Measurements from ENCODE around the gene PRR20G.

Gene PRR20G

DNA sequence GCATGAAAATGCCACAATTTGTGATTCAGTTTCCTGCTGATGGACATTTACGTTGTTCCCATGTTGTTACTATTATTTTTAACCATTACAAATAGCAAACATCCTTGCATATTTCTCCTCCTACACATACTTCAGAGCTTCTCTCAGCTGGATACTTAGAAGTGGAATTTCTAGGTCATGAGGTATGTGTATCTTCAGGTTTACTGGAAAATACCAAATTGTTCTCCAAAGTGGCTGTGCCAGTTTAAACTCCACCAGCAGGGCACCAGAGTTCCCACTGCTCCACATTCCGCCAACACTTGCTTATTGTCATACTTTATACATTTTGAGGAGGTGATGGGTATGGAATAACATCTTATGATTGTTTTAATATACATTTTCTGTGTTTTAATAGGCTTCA, 49.2 kb downstream of the PRR20G start:
- no peak overlapping the region for H3K27ac Mint-ChIP-seq
- no peaks in the 10 kb centered on the region for H3K4me1 Mint-ChIP-seq (ENCODE audit: low read depth)
- H3K9me3 Mint-ChIP-seq (ENCODE audit: low read depth) = peaks cover 10% of the 10 kb centered on the region
- no peak overlapping the region for H3K4me3 Mint-ChIP-seq
- peaks cover 12% of the 10 kb centered on the region for H3K27me3 Mint-ChIP-seq
- peaks cover 7% of the 10 kb centered on the region for H3K36me3 Mint-ChIP-seq

DNA sequence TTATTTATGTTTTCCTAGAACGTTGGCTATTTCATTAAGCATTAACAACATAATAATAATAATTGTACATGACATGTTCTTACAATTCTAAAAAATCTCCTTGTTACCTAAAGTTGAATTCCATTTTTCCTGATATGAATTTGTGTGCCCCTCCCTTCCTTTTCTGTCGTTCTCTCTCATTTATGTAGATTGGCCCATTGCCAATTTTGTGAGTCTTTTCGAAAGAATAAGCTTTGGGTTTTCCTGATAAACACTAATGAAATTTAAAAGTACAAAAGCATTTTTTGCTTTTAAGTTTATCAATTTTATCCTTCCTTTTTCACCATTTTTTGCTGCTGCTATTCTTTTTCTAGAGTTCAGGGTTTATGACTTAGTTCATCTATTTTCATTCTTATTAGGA, 50.0 kb downstream of the PRR20G start:
- Mint-ChIP-seq H3K4me1 (ENCODE audit: low read depth) (no peaks in the 10 kb centered on the region), H3K36me3 (peaks cover 7% of the 10 kb centered on the region)

DNA sequence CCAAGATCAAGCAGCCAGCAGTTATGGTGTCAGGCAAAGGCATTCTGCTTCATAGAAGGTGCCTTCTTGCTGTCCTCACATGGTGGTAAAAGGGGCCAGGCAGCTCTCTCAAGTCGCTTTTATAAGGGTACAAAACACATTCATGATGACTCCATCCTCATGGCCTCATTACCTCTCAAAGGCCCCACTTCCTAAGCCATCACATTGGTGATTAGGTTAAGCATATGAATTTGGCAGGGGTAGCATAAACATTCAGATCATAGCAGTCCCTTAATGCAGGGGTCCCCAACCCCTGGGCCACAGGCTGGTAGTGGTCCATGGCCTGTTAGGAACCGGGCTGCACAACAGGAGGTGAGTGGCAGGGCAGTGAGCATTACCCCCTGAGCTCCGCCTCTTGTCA, 52.1 kb downstream of the PRR20G start:
- peaks cover 2% of the 10 kb centered on the region for H3K36me3 Mint-ChIP-seq
- no peak overlapping the region for H3K4me3 Mint-ChIP-seq
- H3K4me1 Mint-ChIP-seq (ENCODE audit: low read depth) = no peaks in the 10 kb centered on the region
- peaks cover 3% of the 10 kb centered on the region for H3K9me3 Mint-ChIP-seq (ENCODE audit: low read depth)
- H3K27me3 Mint-ChIP-seq = peaks cover 11% of the 10 kb centered on the region
- H3K27ac Mint-ChIP-seq = no peak overlapping the region

More for the DNA sequence above, 50.0 kb downstream of the PRR20G start:
- Mint-ChIP-seq H3K27ac (no peak overlapping the region), H3K27me3 (peaks cover 12% of the 10 kb centered on the region), H3K9me3 (ENCODE audit: low read depth) (peaks cover 10% of the 10 kb centered on the region), H3K4me3 (no peak overlapping the region)

DNA sequence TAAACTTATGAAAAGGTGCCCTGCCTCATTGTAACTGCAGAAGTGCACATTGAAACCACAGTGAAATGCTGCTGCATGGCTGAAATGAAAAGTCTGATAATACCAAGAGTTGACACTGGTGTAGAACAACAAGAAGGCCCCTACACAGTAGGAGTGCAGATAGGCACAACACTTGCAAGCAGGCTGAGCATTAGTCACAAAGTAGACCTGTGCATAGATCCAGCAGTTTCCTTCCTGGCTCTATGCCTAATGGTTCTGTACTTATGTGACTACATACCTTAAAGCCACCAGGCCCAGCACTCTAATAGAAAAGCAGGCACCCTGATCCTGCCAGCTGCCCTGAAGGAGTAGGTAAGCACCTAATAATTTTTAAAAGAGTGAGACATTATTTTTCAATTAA, 53.1 kb downstream of the PRR20G start:
- peaks cover 3% of the 10 kb centered on the region for H3K9me3 Mint-ChIP-seq (ENCODE audit: low read depth)
- H3K4me1 Mint-ChIP-seq (ENCODE audit: low read depth) = no peaks in the 10 kb centered on the region
- H3K36me3 Mint-ChIP-seq = no peaks in the 10 kb centered on the region
- H3K27ac Mint-ChIP-seq = no peak overlapping the region
- H3K27me3 Mint-ChIP-seq = peaks cover 8% of the 10 kb centered on the region
- H3K4me3 Mint-ChIP-seq = no peak overlapping the region
